Transverse colon (tissue), 4 donors: ENCODE results near the gene DHX40.

Experiments used
- POLR2AphosphoS5 ChIP-seq, 3 donors: sonication (generic); formaldehyde crosslinking; IDR thresholded peaks; one replicate each; pipeline ENCODE4 v1.6.1; 2016; ENCODE audit warnings: antibody characterized with exemption in 3 of 3
- TF ChIP-seq, protein P1 (sequence below), 5 experiments: fragments of 200-600 bp in 3 of 5; fragments of 450-650 bp in 2 of 5; sonication (generic) in 3 of 5; IDR thresholded peaks; 1 replicate in 2 of 5; 2 replicates in 3 of 5; pipeline ENCODE4 v1.5.1; 2016 to 2017; ENCODE audit warnings: antibody characterized with exemption in 5 of 5, inconsistent platforms in 3 of 5, mild to moderate bottlenecking in 2 of 5, moderate library complexity in 1 of 5

DNA sequence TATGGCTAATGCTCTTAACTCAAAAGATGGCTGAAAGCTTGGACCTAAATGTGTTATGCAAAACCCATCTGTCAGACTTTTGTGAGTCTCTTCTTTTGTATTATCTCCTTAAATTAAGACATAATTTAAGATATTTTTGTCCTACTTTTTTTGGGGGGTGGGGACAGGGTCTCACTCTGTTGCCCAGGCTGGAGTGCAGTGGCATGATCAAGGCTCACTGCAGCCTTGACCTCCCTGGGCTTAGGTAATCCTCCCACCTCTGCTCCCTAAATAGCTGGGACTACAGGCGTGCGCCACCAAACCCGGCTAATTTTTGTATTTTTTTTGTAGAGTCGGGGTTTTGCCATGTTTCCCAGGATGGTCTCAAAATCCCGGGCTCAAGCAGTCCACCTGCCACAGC, 61.3 kb downstream of the DHX40 start:
- TF ChIP-seq, protein P1, sequence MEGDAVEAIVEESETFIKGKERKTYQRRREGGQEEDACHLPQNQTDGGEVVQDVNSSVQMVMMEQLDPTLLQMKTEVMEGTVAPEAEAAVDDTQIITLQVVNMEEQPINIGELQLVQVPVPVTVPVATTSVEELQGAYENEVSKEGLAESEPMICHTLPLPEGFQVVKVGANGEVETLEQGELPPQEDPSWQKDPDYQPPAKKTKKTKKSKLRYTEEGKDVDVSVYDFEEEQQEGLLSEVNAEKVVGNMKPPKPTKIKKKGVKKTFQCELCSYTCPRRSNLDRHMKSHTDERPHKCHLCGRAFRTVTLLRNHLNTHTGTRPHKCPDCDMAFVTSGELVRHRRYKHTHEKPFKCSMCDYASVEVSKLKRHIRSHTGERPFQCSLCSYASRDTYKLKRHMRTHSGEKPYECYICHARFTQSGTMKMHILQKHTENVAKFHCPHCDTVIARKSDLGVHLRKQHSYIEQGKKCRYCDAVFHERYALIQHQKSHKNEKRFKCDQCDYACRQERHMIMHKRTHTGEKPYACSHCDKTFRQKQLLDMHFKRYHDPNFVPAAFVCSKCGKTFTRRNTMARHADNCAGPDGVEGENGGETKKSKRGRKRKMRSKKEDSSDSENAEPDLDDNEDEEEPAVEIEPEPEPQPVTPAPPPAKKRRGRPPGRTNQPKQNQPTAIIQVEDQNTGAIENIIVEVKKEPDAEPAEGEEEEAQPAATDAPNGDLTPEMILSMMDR (IDR thresholded peaks at IDR 0.05) = no peak
- no peak for TF ChIP-seq POLR2AphosphoS5 (IDR thresholded peaks at IDR 0.05)
